Esophagus muscularis mucosa (tissue), 4 donors: ENCODE measurements around the gene SUCNR1. TPM values are rescaled to one million over a fixed set of nuclear protein-coding genes. Genes with fewer than 3 reads are reported as not detected.

Experiments used
- DNase-seq: peaks from one replicate; pipeline ENCODE4 v3.0.0-alpha.2; 2017; ENCODE audit errors: extremely low spot score
- H3K27ac ChIP-seq, 4 donors: fragments of 200-600 bp; sonication (generic); replicated peaks in 1 of 4; 1 replicate in 3 of 4; 2 replicates in 1 of 4; pipeline ENCODE4 v1.5.1; 2016 to 2019; ENCODE audit warnings: mild to moderate bottlenecking in 1 of 4
- H3K27me3 ChIP-seq, 4 donors: fragments of 200-600 bp; sonication (generic); one replicate each; pipeline versions ENCODE4 v1.5.1 to v1.6.0; 2016 to 2019
- H3K36me3 ChIP-seq, 4 donors: fragments of 200-600 bp; sonication (generic); one replicate each; pipeline ENCODE4 v1.5.1; 2016 to 2019
- H3K4me1 ChIP-seq, 4 donors: fragments of 200-600 bp; sonication (generic); one replicate each; pipeline ENCODE4 v1.5.1; 2016 to 2019
- H3K4me3 ChIP-seq, 4 donors: fragments of 200-600 bp; sonication (generic); 1 replicate in 2 of 4; 2 replicates in 2 of 4; pipeline ENCODE4 v1.5.1; 2016 to 2019; ENCODE audit warnings: mild to moderate bottlenecking in 4 of 4, moderate library complexity in 1 of 4
- H3K9me3 ChIP-seq, 4 donors: fragments of 200-600 bp; sonication (generic); 1 replicate in 3 of 4; 2 replicates in 1 of 4; pipeline ENCODE4 v1.5.1; 2016 to 2019
- CTCF ChIP-seq, 3 experiments: fragments of 200-600 bp in 2 of 3; fragments of 450-650 bp in 1 of 3; sonication (generic) in 2 of 3; IDR thresholded peaks; one replicate each; pipeline ENCODE4 v1.5.1; 2017 to 2019; ENCODE audit warnings: antibody characterized with exemption in 3 of 3, mild to moderate bottlenecking in 2 of 3, moderate library complexity in 1 of 3
- EP300 ChIP-seq: sonication (generic); formaldehyde crosslinking; IDR thresholded peaks from one replicate; pipeline ENCODE4 v1.6.1; 2017; ENCODE audit warnings: antibody characterized with exemption
- POLR2A ChIP-seq: fragments of 450-650 bp; IDR thresholded peaks from one replicate; pipeline ENCODE4 v1.6.1; 2017; ENCODE audit warnings: antibody characterized with exemption, moderate library complexity, mild to moderate bottlenecking, low read depth
- POLR2AphosphoS5 ChIP-seq, 2 donors: sonication (generic); formaldehyde crosslinking; IDR thresholded peaks; one replicate each; pipeline ENCODE4 v1.6.1; 2017; ENCODE audit warnings: antibody characterized with exemption in 2 of 2
- WGBS: methylation state at CpG from one replicate; pipeline ENCODE4 v1.1.5; 2018; 5-methylcytosine and 5-hydroxymethylcytosine counted together
- intact Hi-C: fragments of 100-400 bp; cut with DNase I; formaldehyde crosslinking; loops from one replicate; pipeline ENCODE4 v1.15.1; 2023
- total RNA-seq, 4 donors: library from RNA; depleted of rRNA; stranded (reverse); fragments of >200 nt; gene quantifications; one replicate each; pipeline versions ENCODE4 v1.1.0 to v1.2.1, GENCODE V29; 2016

Gene SUCNR1
- total RNA-seq, 4 donors from 2014 or later, result under 0.01 to 0.33 (median 0.15) TPM

GRCh38 chr3:151900884-151901643 lies 27.6 kb downstream of the SUCNR1 start:
- WGBS, result 28% methylated on average over 1 of the region's 1 CpG
- Histone ChIP-seq H3K4me3 (no peak overlapping the region), H3K36me3 (no peaks in the 10 kb centered on the region), H3K27me3 (no peaks in the 10 kb centered on the region), H3K4me1 (peaks cover 28 to 49% (median 46%) of the 10 kb centered on the region in 4 donors), H3K27ac (peak overlapping the region; percentile 42 to 64 (median 56)), H3K9me3 (no peaks in the 10 kb centered on the region)
- DNase-seq, result no peak
- no peak for TF ChIP-seq POLR2A
- no peak for TF ChIP-seq CTCF (IDR thresholded peaks at IDR 0.05)
- TF ChIP-seq POLR2AphosphoS5 (IDR thresholded peaks at IDR 0.05), result no peak
- TF ChIP-seq EP300, result no peak
- intact Hi-C loops, result no loop called here

GRCh38 chr3:151901644-151902285 lies 28.3 kb downstream of the SUCNR1 start:
- Histone ChIP-seq H3K9me3 (no peaks in the 10 kb centered on the region), H3K27me3 (no peaks in the 10 kb centered on the region), H3K27ac (peak overlapping the region; percentile 42 to 64 (median 56)), H3K4me1 (peaks cover 28 to 49% (median 45%) of the 10 kb centered on the region in 4 donors), H3K4me3 (no peak overlapping the region), H3K36me3 (no peaks in the 10 kb centered on the region)
- intact Hi-C loops, result no loop called here
- TF ChIP-seq EP300 (no peak), POLR2AphosphoS5 (IDR thresholded peaks at IDR 0.05) (peak; percentile 44 to 59)
- no peak for DNase-seq
- 40% methylated on average over 3 of the region's 3 CpGs for WGBS

GRCh38 chr3:151903501-151903991 lies 30.1 kb downstream of the SUCNR1 start:
- Histone ChIP-seq H3K4me3 (no peak overlapping the region), H3K27me3 (no peaks in the 10 kb centered on the region), H3K36me3 (no peaks in the 10 kb centered on the region), H3K4me1 (peaks cover 28 to 52% (median 45%) of the 10 kb centered on the region in 4 donors), H3K27ac (peak overlapping the region; percentile 55 to 64 (median 57)), H3K9me3 (no peaks in the 10 kb centered on the region)
- no peak for TF ChIP-seq CTCF (IDR thresholded peaks at IDR 0.05)
- no peak for TF ChIP-seq POLR2A
- TF ChIP-seq POLR2AphosphoS5 (IDR thresholded peaks at IDR 0.05), result no peak
- no peak for TF ChIP-seq EP300
- DNase-seq, result no peak
- intact Hi-C loops, result no loop called here
- 9% methylated on average over 2 of the region's 2 CpGs for WGBS

GRCh38 chr3:151905647-151906046 lies 32.2 kb downstream of the SUCNR1 start:
- intact Hi-C loops, result no loop called here
- peaks cover 28 to 61% (median 53%) of the 10 kb centered on the region in 4 donors for H3K4me1 ChIP-seq
- no peak overlapping the region for H3K4me3 ChIP-seq
- TF ChIP-seq POLR2A, result no peak
- no peak for TF ChIP-seq CTCF (IDR thresholded peaks at IDR 0.05)
- TF ChIP-seq EP300, result no peak
- no peak for TF ChIP-seq POLR2AphosphoS5 (IDR thresholded peaks at IDR 0.05)
- H3K27ac ChIP-seq, result no peak overlapping the region
- no peaks in the 10 kb centered on the region for H3K9me3 ChIP-seq
- DNase-seq, result no peak
- H3K27me3 ChIP-seq, result no peaks in the 10 kb centered on the region
- no peaks in the 10 kb centered on the region for H3K36me3 ChIP-seq
- 97% methylated on average over 2 of the region's 2 CpGs for WGBS

- Histone ChIP-seq H3K27me3 (no peaks in the 10 kb centered on the region), H3K27ac (no peak overlapping the region), H3K4me3 (no peak overlapping the region), H3K9me3 (peaks cover 0 to 4% (median 0%) of the 10 kb centered on the region in 4 donors), H3K4me1 (peaks cover 18 to 51% (median 42%) of the 10 kb centered on the region in 4 donors), H3K36me3 (no peaks in the 10 kb centered on the region)
- no peak for DNase-seq
- intact Hi-C loops, result no loop called here
- no peak for TF ChIP-seq CTCF (IDR thresholded peaks at IDR 0.05)
- no peak for TF ChIP-seq POLR2A
- no peak for TF ChIP-seq EP300
- TF ChIP-seq POLR2AphosphoS5 (IDR thresholded peaks at IDR 0.05), result no peak
- 97% methylated on average over 2 of the region's 2 CpGs for WGBS
Observed at GRCh38 chr3:151906751-151907150, 33.3 kb downstream of the SUCNR1 start.
